ENCODE measurements around the gene PMM1.
A peak's percentile ranks its signal among the peaks of the same experiment; 100 is the strongest.

The PMM1 gene

GRCh38 chr22:41540365-41540764 lies 49.3 kb downstream of the PMM1 start:
- no peak for DNase-seq (ENCODE audit: low read depth)
- no peak for TF ChIP-seq CTCF (IDR thresholded peaks at IDR 0.05; ENCODE audit: low read depth, low read length, missing control alignments)
- in situ Hi-C loops (cut with HindIII; ENCODE audit: low sequenced_read_pairs), result no loop called here
- H3K4me3 ChIP-seq (ENCODE audit: low read depth, low read length), result no peak overlapping the region

GRCh38 chr22:41540006-41540315 lies 49.7 kb downstream of the PMM1 start:
- in situ Hi-C loops (cut with HindIII; ENCODE audit: low sequenced_read_pairs), result no loop called here
- no peak overlapping the region for H3K4me3 ChIP-seq (ENCODE audit: low read depth, low read length)
- DNase-seq (ENCODE audit: low read depth), result no peak
- no peak for TF ChIP-seq CTCF (IDR thresholded peaks at IDR 0.05; ENCODE audit: low read depth, low read length, missing control alignments)

GRCh38 chr22:41539146-41540005 lies 50.3 kb downstream of the PMM1 start:
- DNase-seq (ENCODE audit: low read depth), result no peak
- TF ChIP-seq CTCF (IDR thresholded peaks at IDR 0.05; ENCODE audit: low read depth, low read length, missing control alignments), result no peak
- no peak overlapping the region for H3K4me3 ChIP-seq (ENCODE audit: low read depth, low read length)
- in situ Hi-C loops (cut with HindIII; ENCODE audit: low sequenced_read_pairs), result no loop called here

- DNase-seq (ENCODE audit: low read depth), result no peak
- no peak overlapping the region for H3K4me3 ChIP-seq (ENCODE audit: low read depth, low read length)
- TF ChIP-seq CTCF (IDR thresholded peaks at IDR 0.05; ENCODE audit: low read depth, low read length, missing control alignments), result no peak
- in situ Hi-C loops (cut with HindIII; ENCODE audit: low sequenced_read_pairs), result no loop called here
Observed at GRCh38 chr22:41538583-41538982, 51.1 kb downstream of the PMM1 start.

GRCh38 chr22:41537203-41537602 lies 52.4 kb downstream of the PMM1 start:
- no peak overlapping the region for H3K4me3 ChIP-seq (ENCODE audit: low read depth, low read length)
- DNase-seq (ENCODE audit: low read depth), result no peak
- TF ChIP-seq CTCF (IDR thresholded peaks at IDR 0.05; ENCODE audit: low read depth, low read length, missing control alignments), result no peak
- in situ Hi-C loops (cut with HindIII; ENCODE audit: low sequenced_read_pairs), result no loop called here

- no peak for DNase-seq (ENCODE audit: low read depth)
- in situ Hi-C loops (cut with HindIII; ENCODE audit: low sequenced_read_pairs), result no loop called here
- no peak overlapping the region for H3K4me3 ChIP-seq (ENCODE audit: low read depth, low read length)
- TF ChIP-seq CTCF (IDR thresholded peaks at IDR 0.05; ENCODE audit: low read depth, low read length, missing control alignments), result peak; percentile 51
Observed at GRCh38 chr22:41535244-41535643, 54.4 kb downstream of the PMM1 start.
